CD4-positive, alpha-beta T cell treated with Interleukin-17A for 1 hour (primary cell): Measurements from ENCODE around the gene PDHX.

Source experiments
- DNase-seq: peaks from one replicate; pipeline ENCODE4 v3.0.0-alpha.2; 2020

Gene PDHX

GRCh38 chr11:34960277-34960676 is 43.9 kb downstream of the PDHX start:
- DNase-seq, result no peak

DNA sequence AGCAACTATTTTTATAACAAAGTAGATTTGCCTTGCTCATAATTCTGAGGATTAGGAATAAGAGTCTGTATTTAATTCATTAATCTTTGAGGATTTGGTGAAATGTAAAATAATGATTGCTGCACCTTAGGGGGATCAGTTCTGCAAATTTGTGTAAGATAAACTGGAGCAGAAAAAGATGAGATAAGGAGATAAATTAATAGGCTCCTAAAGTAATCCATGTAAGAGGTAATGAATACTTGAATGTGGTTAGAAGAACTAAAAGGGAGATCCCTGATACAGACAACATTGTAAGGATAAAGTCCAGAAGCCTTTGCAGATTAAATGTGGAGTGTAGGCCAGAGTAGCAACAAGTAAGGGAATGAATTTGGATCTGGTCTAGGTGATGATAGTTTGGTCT is 45.6 kb downstream of the PDHX start:
- no peak for DNase-seq

DNA sequence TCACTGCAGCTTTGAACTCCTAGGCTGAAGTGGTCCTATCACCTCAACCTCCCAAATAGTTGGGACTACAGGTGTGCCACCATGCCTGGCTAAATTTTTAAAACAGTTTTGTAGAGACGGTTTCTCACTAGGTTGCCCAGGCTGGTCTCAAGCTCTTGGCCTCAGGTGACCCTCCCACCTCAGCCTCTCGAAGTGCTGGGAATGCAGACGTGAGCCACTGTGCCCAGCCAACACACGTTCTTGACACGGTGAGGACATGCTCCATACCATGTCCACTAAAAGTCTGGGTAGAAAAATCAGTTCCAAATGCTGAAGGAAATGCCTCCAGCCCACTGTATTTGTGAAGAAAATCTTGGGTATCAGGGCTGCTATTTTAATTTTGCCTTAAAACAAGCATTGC is 46.9 kb downstream of the PDHX start:
- DNase-seq, result no peak

DNA sequence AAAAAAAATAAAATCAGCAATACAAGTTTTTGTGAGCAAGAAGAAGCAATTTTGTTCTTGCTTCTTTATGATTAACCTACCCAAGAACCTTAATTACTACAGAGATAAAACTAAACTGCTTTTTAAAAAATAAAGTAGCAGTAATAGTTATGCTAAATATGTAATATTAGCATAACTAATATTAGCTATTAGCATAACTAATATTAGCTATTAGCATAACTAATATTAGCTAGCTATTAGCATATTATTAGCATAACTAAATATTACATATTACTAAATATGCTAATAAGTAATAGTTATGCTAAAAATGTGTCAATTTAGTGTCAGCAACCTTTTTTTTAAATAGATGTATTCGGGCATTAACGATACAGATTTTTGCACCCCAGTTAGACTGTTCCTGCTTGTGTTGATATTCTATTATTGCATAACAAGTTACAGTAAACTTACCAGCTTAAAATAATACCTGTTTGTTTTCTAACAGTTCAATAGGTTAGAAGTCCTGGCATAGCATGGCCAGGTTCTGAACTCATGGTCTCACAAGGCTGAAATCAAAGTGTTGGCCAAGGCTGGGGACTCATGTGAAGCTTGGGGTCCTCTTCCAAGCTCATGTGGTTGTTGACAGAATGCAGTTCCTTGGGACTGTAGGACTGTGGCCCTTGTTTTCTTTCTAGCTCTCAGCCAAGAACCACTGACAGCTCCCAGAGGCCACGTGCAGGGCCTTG is 48.4 kb downstream of the PDHX start:
- DNase-seq, result no peak

GRCh38 chr11:34968862-34969261 is 52.4 kb downstream of the PDHX start:
- DNase-seq, result no peak

DNA sequence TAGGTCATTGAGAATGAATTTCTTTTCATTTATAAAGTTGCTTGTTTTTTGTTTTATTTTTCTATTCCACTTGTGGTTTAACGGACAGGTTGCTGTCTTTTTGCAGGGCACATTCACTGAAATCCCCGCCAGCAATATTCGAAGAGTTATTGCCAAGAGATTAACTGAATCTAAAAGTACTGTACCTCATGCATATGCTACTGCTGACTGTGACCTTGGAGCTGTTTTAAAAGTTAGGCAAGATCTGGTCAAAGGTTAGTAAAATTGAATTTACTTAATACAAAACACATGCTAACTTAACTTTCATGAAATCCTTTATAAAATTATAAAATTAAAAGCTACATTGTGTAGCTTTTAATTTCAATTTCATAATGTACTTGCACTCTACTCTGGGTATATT is 53.6 kb downstream of the PDHX start:
- DNase-seq, result no peak

DNA sequence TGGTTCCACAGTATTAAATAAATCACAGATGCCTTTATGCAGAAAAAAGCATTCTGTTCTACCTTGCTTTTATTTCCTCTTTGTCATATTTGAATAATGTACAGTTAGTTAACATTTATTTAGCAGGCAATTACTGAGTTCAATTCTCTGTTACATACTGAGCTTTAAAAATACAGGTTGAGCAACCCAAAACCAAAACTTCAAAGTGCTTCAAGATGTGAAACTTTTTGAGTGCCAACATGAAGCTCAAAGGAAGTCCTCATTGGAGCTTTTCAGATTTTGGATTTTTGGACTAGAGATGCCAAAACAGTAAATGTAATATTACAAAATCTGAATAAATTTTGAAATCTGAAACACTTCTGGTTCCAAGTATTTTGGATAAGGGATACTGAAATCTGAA is 54.1 kb downstream of the PDHX start:
- DNase-seq, result no peak

GRCh38 chr11:34971928-34972327 is 55.5 kb downstream of the PDHX start:
- DNase-seq, result no peak

DNA sequence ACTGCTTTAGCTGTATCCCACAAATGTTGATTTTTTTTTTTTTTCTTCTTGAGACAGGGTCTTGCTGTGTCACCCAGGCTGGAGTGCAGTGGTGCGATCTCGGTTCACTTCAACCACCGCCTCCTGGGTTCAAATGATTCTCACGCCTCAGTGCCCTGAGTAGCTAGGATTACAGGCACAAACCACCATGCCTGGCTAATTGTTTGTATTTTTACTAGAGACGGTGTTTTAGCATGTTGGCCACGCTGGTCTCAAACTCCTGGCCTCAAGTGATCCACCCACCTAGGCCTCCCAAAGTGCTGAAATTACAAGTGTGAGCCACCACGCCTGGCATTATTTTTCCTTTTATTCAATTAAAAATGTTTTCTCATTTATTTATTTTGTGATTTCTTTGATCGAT is 55.9 kb downstream of the PDHX start:
- no peak for DNase-seq

- no peak for DNase-seq
These were observed 56.5 kb downstream of the PDHX start for GRCh38 chr11:34972892-34973291.

DNA sequence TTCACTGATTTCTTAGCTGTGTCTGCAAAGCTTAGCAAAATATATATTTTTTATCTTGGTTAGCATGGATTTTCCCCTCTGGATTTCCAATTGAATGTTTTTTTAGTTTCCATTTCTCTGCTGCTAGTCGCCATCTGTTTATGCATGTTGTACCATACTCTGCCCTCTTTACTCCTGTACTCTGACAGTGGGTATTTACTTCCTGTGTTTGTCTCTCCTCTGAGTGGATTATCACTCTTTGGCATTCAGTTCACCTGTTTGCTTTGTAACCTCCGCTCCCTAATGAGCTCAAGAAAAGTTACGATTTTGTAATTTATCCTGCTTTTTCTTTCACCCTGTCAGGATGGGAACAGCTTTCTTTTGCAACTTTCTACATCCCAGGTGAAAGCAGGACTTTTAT is 59.1 kb downstream of the PDHX start:
- no peak for DNase-seq

DNA sequence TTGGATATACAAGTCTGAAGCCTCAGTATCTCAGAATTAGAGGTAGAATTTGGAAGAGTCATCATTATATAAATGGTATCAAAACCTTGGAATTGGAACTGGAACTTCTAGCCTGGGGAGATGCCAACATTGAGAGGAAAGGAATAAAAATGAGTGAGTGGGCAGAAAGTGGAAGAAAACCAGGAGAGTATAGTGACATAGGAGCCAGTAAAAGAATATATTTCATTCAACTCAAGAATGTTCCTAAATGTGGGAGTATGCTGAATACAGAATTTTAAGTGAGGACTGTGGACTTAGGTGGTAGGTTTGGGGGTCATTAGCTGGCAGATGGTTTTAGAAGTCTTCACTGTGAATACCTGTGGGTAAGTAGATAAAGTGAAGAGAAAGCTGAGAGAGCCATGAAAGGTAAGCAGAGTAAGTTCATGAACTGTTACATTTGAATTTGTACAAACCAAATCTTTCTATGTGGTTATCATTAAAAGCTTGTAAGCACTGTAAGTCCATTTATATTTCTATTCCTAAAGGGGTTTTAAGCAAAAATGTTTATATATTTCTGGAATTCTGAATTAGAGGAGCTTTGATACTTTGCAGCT is 60.2 kb downstream of the PDHX start:
- DNase-seq, result no peak

GRCh38 chr11:34977089-34977912 is 60.9 kb downstream of the PDHX start:
- no peak for DNase-seq

GRCh38 chr11:34978236-34979191 is 62.1 kb downstream of the PDHX start:
- no peak for DNase-seq

DNA sequence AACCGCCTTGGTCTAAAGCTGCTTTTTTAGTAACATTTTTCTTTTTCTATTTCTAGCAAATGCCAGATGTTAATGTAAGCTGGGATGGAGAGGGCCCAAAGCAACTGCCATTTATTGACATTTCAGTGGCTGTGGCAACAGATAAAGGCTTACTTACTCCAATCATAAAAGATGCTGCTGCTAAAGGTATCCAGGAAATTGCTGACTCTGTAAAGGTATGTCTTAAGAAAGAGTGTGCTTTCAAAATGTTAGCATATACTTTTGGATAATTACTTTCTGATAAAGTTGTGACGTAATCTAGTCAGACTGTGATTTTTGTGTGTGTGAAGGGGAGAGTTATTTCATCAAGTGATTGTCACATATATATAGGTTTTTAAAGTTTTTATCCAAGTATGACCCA is 68.1 kb downstream of the PDHX start:
- no peak for DNase-seq

GRCh38 chr11:34986883-34987520 is 70.6 kb downstream of the PDHX start:
- DNase-seq, result no peak

DNA sequence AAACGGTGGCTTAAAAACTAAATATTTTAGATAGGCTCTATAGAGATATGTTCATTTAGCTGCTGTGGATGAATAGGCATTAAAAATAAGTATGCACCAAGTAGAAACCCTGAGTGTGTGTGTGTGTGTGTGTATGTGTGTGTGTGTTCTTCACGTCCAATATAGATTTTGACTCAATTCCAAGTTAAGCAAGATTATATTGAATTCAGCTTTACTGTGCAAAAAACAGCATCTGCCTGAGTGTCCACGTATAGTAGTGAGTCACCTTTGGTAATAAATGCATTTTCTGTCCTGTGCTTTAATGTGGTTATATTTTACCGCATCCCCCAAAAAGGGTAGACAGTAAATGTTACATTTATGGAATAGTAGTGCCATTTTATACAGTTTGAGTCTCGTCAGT is 71.2 kb downstream of the PDHX start:
- DNase-seq, result no peak

DNA sequence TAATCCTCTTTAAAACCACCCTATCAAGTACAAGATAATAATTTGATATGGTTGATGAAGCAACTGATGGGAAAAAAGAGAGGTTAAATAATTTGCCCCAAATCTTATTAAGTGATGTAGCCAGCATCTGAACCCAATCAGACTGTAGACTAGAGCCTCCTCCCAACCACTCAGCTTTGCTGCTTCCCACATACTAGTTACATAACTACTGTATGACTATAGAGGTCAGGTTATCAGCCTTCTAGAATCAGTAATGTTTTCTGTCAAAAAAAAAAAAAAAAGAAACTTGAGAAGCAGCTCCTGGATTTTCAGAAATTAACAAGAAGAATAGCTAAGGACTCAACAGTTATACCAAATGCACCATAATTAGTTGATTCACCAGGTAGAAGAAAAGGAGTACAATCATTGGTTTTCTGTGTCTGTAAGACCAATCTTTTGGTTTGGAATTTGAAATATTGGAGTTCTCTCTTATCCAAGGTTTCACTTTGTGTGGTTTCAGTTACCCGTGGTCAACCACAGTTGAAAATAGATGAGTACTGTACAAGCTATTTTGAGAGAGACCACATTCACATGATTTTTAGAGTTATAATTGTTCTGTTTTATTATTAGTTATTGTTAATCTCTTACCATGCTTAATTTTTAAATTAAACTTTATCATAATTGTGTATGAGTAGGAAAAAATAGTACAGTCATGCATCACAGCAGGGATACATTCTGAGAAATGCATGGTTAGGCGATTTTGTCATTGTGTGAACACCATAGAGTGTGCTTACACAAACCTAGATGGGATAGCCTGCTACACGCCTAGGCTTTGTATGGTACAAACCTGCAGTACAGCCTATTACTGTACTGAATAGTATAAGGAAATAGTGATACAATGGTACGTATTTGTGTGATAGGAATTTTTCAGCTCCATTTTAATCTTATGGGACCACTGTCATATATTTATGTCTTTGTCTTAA is 72.2 kb downstream of the PDHX start:
- DNase-seq, result no peak

DNA sequence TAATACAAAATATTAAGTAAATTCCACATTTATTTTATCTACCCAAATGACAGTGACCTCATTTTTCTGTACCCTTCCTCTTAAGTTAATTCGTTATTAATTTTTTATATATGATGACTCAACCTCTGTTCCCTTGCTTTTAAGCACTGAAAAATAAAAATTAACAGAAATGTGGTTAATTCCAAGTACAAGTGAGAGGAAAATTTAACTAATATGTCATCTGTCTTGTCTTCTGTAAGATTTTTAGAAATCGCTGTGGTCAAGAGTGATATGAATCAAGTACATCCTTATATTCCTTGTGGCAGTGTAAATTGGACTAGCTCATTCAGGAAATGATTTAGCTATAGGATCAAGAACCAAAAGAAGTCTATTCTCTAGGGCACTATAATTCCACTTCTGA is 74.5 kb downstream of the PDHX start:
- DNase-seq, result no peak

- no peak for DNase-seq
These were observed 78.4 kb downstream of the PDHX start for GRCh38 chr11:34994854-34995253.

DNA sequence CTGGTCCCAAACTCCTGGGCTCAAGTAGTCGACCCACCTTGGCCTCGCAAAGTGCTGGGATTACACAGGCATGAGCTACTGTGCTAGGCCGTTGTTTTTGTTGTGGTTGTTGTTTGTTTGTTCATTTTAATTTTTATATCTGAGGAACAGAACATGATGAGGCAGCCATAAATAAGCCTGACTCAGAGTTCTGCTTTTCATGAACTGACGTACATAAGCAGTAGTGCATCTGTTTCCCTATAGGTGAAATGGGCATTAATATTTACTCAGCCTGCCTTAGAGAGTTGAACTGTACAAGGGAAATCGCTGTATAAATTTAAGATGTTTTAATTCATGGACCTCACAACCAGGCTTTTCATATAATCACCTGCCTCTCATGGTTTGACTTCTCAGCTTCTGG is 80.5 kb downstream of the PDHX start:
- no peak for DNase-seq
